HEK293 (cell line): ENCODE measurements around the gene FILIP1.

Experiments
- CTCF ChIA-PET: fragments of 350-600 bp; formaldehyde crosslinking; extraction: SDS; loops from one replicate; lab custom pipeline; 2021; ENCODE audit warnings: antibody characterized with exemption; lab: Yijun Ruan, JAX
- POLR2A ChIA-PET: fragments of 300-600 bp; formaldehyde crosslinking; extraction: SDS; loops from one replicate; lab custom pipeline; 2020; ENCODE audit warnings: antibody characterized with exemption, inconsistent platforms; lab: Yijun Ruan, JAX
- H3K27ac ChIP-seq: fragments of 200-500 bp; sonication (Bioruptor generic); 2 replicates; pipeline ENCODE4 v1.5.1; 2014; ENCODE audit warnings: low read depth, low read length, control low read depth, inconsistent platforms; ENCODE audit errors: extremely low read depth
- H3K36me3 ChIP-seq, 2 experiments: fragments of 200-500 bp in 1 of 2; sonication (Bioruptor generic) in 1 of 2; 1 replicate in 1 of 2; 2 replicates in 1 of 2; pipeline ENCODE4 v1.5.1; 2014 to 2017; ENCODE audit warnings: inconsistent platforms in 2 of 2, low read length in 2 of 2; ENCODE audit not compliant: control insufficient read depth in 2 of 2, insufficient read depth in 1 of 2
- H3K4me1 ChIP-seq: fragments of 200-500 bp; sonication (Bioruptor generic); 2 replicates; pipeline ENCODE4 v1.5.1; 2014; ENCODE audit warnings: mild to moderate bottlenecking, low read length, inconsistent platforms; ENCODE audit not compliant: control insufficient read depth, insufficient read depth
- H3K4me3 ChIP-seq: 2 replicates; pipeline ENCODE4 v1.5.1; 2011; ENCODE audit warnings: low read depth, mild to moderate bottlenecking, control low read depth, low read length, moderate library complexity
- H3K9me3 ChIP-seq: fragments of 200-500 bp; sonication (Bioruptor generic); 2 replicates; pipeline ENCODE4 v1.5.1; 2014; ENCODE audit warnings: low read depth, low read length, inconsistent platforms; ENCODE audit not compliant: control insufficient read depth, insufficient read depth
- ELK4 ChIP-seq: IDR thresholded peaks from 2 replicates; pipeline ENCODE4 v1.6.1; 2011; ENCODE audit warnings: mild to moderate bottlenecking, low read depth, low read length, borderline replicate concordance
- KLF1 ChIP-seq: fragments of 450-650 bp; formaldehyde crosslinking; IDR thresholded peaks from 2 replicates; pipeline ENCODE4 v1.5.1; 2016; ENCODE audit warnings: missing biosample characterization, missing genetic modification characterization
- MYNN ChIP-seq: fragments of 450-650 bp; formaldehyde crosslinking; IDR thresholded peaks from 2 replicates; pipeline ENCODE4 v1.5.1; 2016; ENCODE audit warnings: missing biosample characterization, missing genetic modification characterization, borderline replicate concordance
- OVOL3 ChIP-seq: fragments of 450-650 bp; formaldehyde crosslinking; IDR thresholded peaks from 2 replicates; pipeline ENCODE4 v1.5.1; 2016; ENCODE audit warnings: missing biosample characterization, missing genetic modification characterization
- TRIM28 ChIP-seq: IDR thresholded peaks from 2 replicates; pipeline ENCODE4 v1.6.1; 2011; ENCODE audit warnings: low read length, control low read depth, borderline replicate concordance
- ZBTB17 ChIP-seq: fragments of 450-650 bp; formaldehyde crosslinking; IDR thresholded peaks from 2 replicates; pipeline ENCODE4 v1.5.1; 2016; ENCODE audit warnings: missing biosample characterization, missing genetic modification characterization
- ZNF140 ChIP-seq: fragments of 450-650 bp; formaldehyde crosslinking; IDR thresholded peaks from 2 replicates; pipeline ENCODE4 v1.5.1; 2016; ENCODE audit warnings: missing biosample characterization, missing genetic modification characterization
- ZNF148 ChIP-seq: fragments of 450-650 bp; formaldehyde crosslinking; IDR thresholded peaks from 2 replicates; pipeline ENCODE4 v1.5.0; 2017; ENCODE audit warnings: missing biosample characterization, missing genetic modification characterization, borderline replicate concordance
- ZNF221 ChIP-seq: fragments of 450-650 bp; formaldehyde crosslinking; IDR thresholded peaks from 2 replicates; pipeline ENCODE4 v1.5.1; 2017; ENCODE audit warnings: missing biosample characterization, missing genetic modification characterization, borderline replicate concordance
- ZNF239 ChIP-seq: fragments of 450-650 bp; formaldehyde crosslinking; IDR thresholded peaks from 2 replicates; pipeline ENCODE4 v1.5.1; 2016; ENCODE audit warnings: missing biosample characterization, missing genetic modification characterization
- ZNF433 ChIP-seq: fragments of 450-650 bp; formaldehyde crosslinking; IDR thresholded peaks from 2 replicates; pipeline ENCODE4 v1.5.1; 2016; ENCODE audit warnings: missing biosample characterization, missing genetic modification characterization, low read depth
- ZNF501 ChIP-seq: fragments of 450-650 bp; formaldehyde crosslinking; IDR thresholded peaks from 2 replicates; pipeline ENCODE4 v1.5.1; 2016; ENCODE audit warnings: missing biosample characterization, missing genetic modification characterization
- ZNF521 ChIP-seq: fragments of 450-650 bp; formaldehyde crosslinking; IDR thresholded peaks from 2 replicates; pipeline ENCODE4 v1.5.1; 2017; ENCODE audit warnings: missing biosample characterization, mild to moderate bottlenecking, missing genetic modification characterization
- ZNF621 ChIP-seq: fragments of 450-650 bp; formaldehyde crosslinking; IDR thresholded peaks from 2 replicates; pipeline ENCODE4 v1.5.1; 2017; ENCODE audit warnings: missing biosample characterization, missing genetic modification characterization
- ZNF626 ChIP-seq: fragments of 450-650 bp; sonication (Bioruptor Pico); formaldehyde crosslinking; IDR thresholded peaks from 2 replicates; pipeline ENCODE4 v1.5.1; 2018; ENCODE audit warnings: missing biosample characterization, missing genetic modification characterization, inconsistent platforms
- ZNF639 ChIP-seq: fragments of 450-650 bp; formaldehyde crosslinking; IDR thresholded peaks from 2 replicates; pipeline ENCODE4 v1.5.1; 2016; ENCODE audit warnings: missing biosample characterization, missing genetic modification characterization
- ZNF654 ChIP-seq: fragments of 450-650 bp; formaldehyde crosslinking; IDR thresholded peaks from 2 replicates; pipeline ENCODE4 v1.5.1; 2016; ENCODE audit warnings: low read depth, missing biosample characterization, missing genetic modification characterization
- ZNF658 ChIP-seq: fragments of 450-650 bp; formaldehyde crosslinking; IDR thresholded peaks from 2 replicates; pipeline ENCODE4; 2016; ENCODE audit warnings: missing biosample characterization, missing genetic modification characterization
- ZNF670 ChIP-seq: fragments of 450-650 bp; formaldehyde crosslinking; IDR thresholded peaks from 2 replicates; pipeline ENCODE4 v1.5.1; 2016; ENCODE audit warnings: missing biosample characterization, missing genetic modification characterization, low read depth
- ZNF843 ChIP-seq: fragments of 450-650 bp; formaldehyde crosslinking; IDR thresholded peaks from 2 replicates; pipeline ENCODE4 v1.5.1; 2016; ENCODE audit warnings: missing biosample characterization, missing genetic modification characterization
- ZXDB ChIP-seq: fragments of 450-650 bp; formaldehyde crosslinking; IDR thresholded peaks from 2 replicates; pipeline ENCODE4 v1.5.1; 2016; ENCODE audit warnings: missing biosample characterization, missing genetic modification characterization
- TF ChIP-seq, protein P1 (sequence below): fragments of 450-650 bp; formaldehyde crosslinking; IDR thresholded peaks from 2 replicates; pipeline ENCODE4 v1.5.1; 2017; ENCODE audit warnings: missing biosample characterization, missing genetic modification characterization

FILIP1 gene

GRCh38 chr6:75450903-75451302 lies 42.7 kb downstream of the FILIP1 start:
- Histone ChIP-seq H3K4me1 (no peaks in the 10 kb centered on the region), H3K4me3 (no peak overlapping the region), H3K27ac (no peak overlapping the region), H3K9me3 (no peaks in the 10 kb centered on the region), H3K36me3 (no peaks in the 10 kb centered on the region)
- CTCF ChIA-PET: no interaction called here
- POLR2A ChIA-PET: no interaction called here
- TF ChIP-seq ZNF639 (tag by site-specific recombination) (no peak), ZNF626 (tag by site-specific recombination) (no peak), ZNF148 (tag by site-specific recombination) (no peak), ZBTB17 (tag by site-specific recombination) (no peak)

DNA sequence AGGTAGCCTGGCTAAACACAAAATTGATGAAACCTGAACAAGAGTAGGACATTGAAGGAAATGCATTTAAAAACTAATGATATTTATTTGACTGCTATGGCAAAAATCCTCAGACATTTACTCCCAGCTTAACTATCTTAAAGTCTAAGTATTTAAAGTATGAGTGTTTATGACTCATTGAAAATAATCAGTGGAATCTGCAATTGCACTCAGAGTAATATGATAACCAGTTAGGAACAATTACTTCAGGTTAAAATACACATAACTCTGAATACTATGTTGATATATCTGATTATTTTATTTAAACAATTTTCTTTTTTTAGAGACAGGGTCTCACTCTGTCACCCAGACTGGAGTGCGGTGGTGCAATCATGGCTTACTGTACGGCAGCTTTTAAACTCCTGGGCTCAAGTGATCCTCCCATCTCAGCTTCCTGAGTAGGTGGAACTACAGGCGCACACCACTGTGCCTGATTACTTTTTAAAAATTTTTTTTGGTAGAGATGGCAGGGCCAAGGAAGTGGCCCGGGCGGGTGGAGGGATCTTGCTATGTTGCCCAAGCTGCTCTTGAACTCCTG lies 43.9 kb downstream of the FILIP1 start:
- CTCF ChIA-PET: interaction anchor here (0.6 to 0.7 kb wide), 2 partner anchors 238 to 1306 kb away, joined by 4 to 6 read pairs; no protein-coding TSS in a partner anchor
- H3K4me1 ChIP-seq: no peaks in the 10 kb centered on the region
- H3K27ac ChIP-seq: no peak overlapping the region
- no peaks in the 10 kb centered on the region for H3K9me3 ChIP-seq
- H3K36me3 ChIP-seq: no peaks in the 10 kb centered on the region
- POLR2A ChIA-PET: no interaction called here
- TF ChIP-seq MYNN (no peak), ZNF621 (tag by site-specific recombination) (no peak), ELK4 (no peak), ZNF670 (tag by site-specific recombination) (no peak), ZNF221 (tag by site-specific recombination) (no peak), ZNF658 (tag by site-specific recombination) (no peak), ZNF140 (no peak), KLF1 (tag by site-specific recombination) (no peak), ZNF433 (tag by site-specific recombination) (no peak), TRIM28 (no peak), OVOL3 (tag by site-specific recombination) (no peak), ZNF239 (tag by site-specific recombination) (no peak), ZNF654 (no peak), ZNF521 (tag by site-specific recombination) (no peak), ZXDB (tag by site-specific recombination) (no peak), ZNF626 (tag by site-specific recombination) (no peak), ZNF501 (tag by site-specific recombination) (no peak), ZNF843 (tag by site-specific recombination) (no peak)
- TF ChIP-seq, protein P1, sequence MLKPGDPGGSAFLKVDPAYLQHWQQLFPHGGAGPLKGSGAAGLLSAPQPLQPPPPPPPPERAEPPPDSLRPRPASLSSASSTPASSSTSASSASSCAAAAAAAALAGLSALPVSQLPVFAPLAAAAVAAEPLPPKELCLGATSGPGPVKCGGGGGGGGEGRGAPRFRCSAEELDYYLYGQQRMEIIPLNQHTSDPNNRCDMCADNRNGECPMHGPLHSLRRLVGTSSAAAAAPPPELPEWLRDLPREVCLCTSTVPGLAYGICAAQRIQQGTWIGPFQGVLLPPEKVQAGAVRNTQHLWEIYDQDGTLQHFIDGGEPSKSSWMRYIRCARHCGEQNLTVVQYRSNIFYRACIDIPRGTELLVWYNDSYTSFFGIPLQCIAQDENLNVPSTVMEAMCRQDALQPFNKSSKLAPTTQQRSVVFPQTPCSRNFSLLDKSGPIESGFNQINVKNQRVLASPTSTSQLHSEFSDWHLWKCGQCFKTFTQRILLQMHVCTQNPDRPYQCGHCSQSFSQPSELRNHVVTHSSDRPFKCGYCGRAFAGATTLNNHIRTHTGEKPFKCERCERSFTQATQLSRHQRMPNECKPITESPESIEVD: no peak
- no peak overlapping the region for H3K4me3 ChIP-seq
